Lung microvascular endothelial cell (primary cell): ENCODE data around the gene KRTAP29-1. TPM values are rescaled to one million over a fixed set of nuclear protein-coding genes. Genes with fewer than 3 reads are reported as not detected.

Experiments used
- DNase-seq, 2 donors: peaks; one replicate each; pipeline versions ENCODE4 v3.0.0 to v3.0.0-alpha.2; 2010; ENCODE audit warnings: low read depth in 2 of 2
- total RNA-seq: library from RNA; depleted of rRNA; stranded (reverse); fragments of >200 nt; gene quantifications from 2 replicates; pipeline ENCODE4 v1.2.1, GENCODE V29; 2014

The KRTAP29-1 gene
- total RNA-seq, 1 donor from 2014 or later: not detected

GRCh38 chr17:41328207-41328606, 25.6 kb upstream of the KRTAP29-1 start:
- no peak for DNase-seq

- DNase-seq: no peak
Observed at GRCh38 chr17:41327411-41328120, 24.9 kb upstream of the KRTAP29-1 start.

GRCh38 chr17:41326173-41327145, 23.8 kb upstream of the KRTAP29-1 start:
- DNase-seq: no peak

- DNase-seq: no peak
Observed at GRCh38 chr17:41325611-41326010, 23.0 kb upstream of the KRTAP29-1 start.

GRCh38 chr17:41325126-41325525, 22.5 kb upstream of the KRTAP29-1 start:
- DNase-seq: no peak

- DNase-seq: peak in 1 of 2 donors; percentile 18
Observed at GRCh38 chr17:41324180-41325075, 21.8 kb upstream of the KRTAP29-1 start.

- no peak for DNase-seq
Observed at GRCh38 chr17:41322903-41323895, 20.5 kb upstream of the KRTAP29-1 start.

- DNase-seq: peak; percentile 54 to 60
Observed at GRCh38 chr17:41322094-41322902, 19.6 kb upstream of the KRTAP29-1 start.

GRCh38 chr17:41318231-41318630, 15.6 kb upstream of the KRTAP29-1 start:
- DNase-seq: no peak

GRCh38 chr17:41315814-41316445, 13.3 kb upstream of the KRTAP29-1 start:
- DNase-seq: no peak

GRCh38 chr17:41315204-41315794, 12.6 kb upstream of the KRTAP29-1 start, which contains the start of gene KRTAP17-1:
Gene KRTAP17-1, minus strand, starts transcription at chr17:41315710. Its CDS starts 60 bp downstream, at chr17:41315650.
- DNase-seq: no peak

- DNase-seq: no peak
Observed at GRCh38 chr17:41311111-41311510, 8.5 kb upstream of the KRTAP29-1 start.

GRCh38 chr17:41308918-41309359, 6.3 kb upstream of the KRTAP29-1 start, which contains the start of gene KRTAP16-1:
Gene KRTAP16-1, minus strand, starts transcription at chr17:41309309. Its CDS starts 56 bp downstream, at chr17:41309253.
- DNase-seq: no peak

- DNase-seq: no peak
Observed at GRCh38 chr17:41308251-41308917, 5.7 kb upstream of the KRTAP29-1 start.

- DNase-seq: no peak
Observed at GRCh38 chr17:41307647-41308046, 5.0 kb upstream of the KRTAP29-1 start.

GRCh38 chr17:41304091-41304490, 1.4 kb upstream of the KRTAP29-1 start:
- DNase-seq: no peak

- no peak for DNase-seq
Observed at GRCh38 chr17:41302981-41303380, 330 bp upstream of the KRTAP29-1 start.
